Muscle layer of duodenum (tissue), 2 donors: Measurements from ENCODE around the gene EXOC1.
"Not testable (repeated sequence)": the region's sequence is repeated elsewhere in the genome, so short reads cannot be mapped to it uniquely, and the experiment has no call there.

ENCODE experiments used
- H3K27ac ChIP-seq: one replicate; pipeline ENCODE4 v1.7.0; 2013; ENCODE audit warnings: mild to moderate bottlenecking, low read length
- H3K27me3 ChIP-seq: one replicate; pipeline ENCODE4 v1.7.0; 2013; ENCODE audit warnings: low read depth, mild to moderate bottlenecking, control low read depth, low read length
- H3K36me3 ChIP-seq, 2 donors: one replicate each; pipeline ENCODE4 v1.7.0; 2013; ENCODE audit warnings: low read length in 2 of 2, control low read depth in 1 of 2, mild to moderate bottlenecking in 1 of 2; ENCODE audit not compliant: insufficient read depth in 2 of 2, control insufficient read depth in 1 of 2
- H3K4me1 ChIP-seq, 2 donors: one replicate each; pipeline ENCODE4 v1.7.0; 2013; ENCODE audit warnings: low read length in 2 of 2, mild to moderate bottlenecking in 2 of 2, control low read depth in 1 of 2, moderate library complexity in 1 of 2; ENCODE audit not compliant: insufficient read depth in 2 of 2, control insufficient read depth in 1 of 2
- H3K4me3 ChIP-seq, 2 donors: one replicate each; pipeline ENCODE4 v1.7.0; 2013; ENCODE audit warnings: low read length in 2 of 2, low read depth in 1 of 2, mild to moderate bottlenecking in 1 of 2
- H3K9me3 ChIP-seq, 2 donors: one replicate each; pipeline ENCODE4 v1.7.0; 2013; ENCODE audit warnings: low read length in 2 of 2, control low read depth in 1 of 2, mild to moderate bottlenecking in 1 of 2; ENCODE audit not compliant: control insufficient read depth in 1 of 2
- donor health status: healthy.

The EXOC1 gene

DNA sequence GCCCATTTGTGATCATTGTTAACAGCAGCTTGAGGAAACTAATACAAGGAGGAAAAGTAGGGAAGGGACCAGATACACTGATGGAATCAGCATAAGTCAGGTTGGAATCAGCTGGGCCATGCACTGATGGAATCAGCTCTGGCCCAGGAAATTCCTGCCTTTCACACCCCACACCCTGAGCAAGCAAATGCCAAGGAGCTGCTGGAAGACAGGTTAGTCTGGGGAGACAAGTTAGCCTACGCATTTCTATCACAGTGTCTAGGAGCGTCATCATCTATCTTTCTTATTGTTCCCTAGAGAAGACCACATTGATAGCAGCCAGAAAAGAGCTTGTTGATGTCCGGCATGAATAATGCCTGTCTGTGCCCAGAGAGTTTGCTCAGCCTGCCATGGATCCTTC, 79.1 kb downstream of the EXOC1 start:
- H3K9me3 ChIP-seq: peaks cover 0 to 5% of the 10 kb centered on the region in 2 donors
- no peaks in the 10 kb centered on the region for H3K27me3 ChIP-seq

GRCh38 chr4:55933611-55934010, 80.2 kb downstream of the EXOC1 start:
- Histone ChIP-seq H3K36me3 (no peaks in the 10 kb centered on the region), H3K4me3 (no peak overlapping the region), H3K4me1 (no peaks in the 10 kb centered on the region), H3K9me3 (peaks cover 0 to 8% of the 10 kb centered on the region in 2 donors), H3K27me3 (no peaks in the 10 kb centered on the region), H3K27ac (no peak overlapping the region)

More for the DNA sequence above, 79.1 kb downstream of the EXOC1 start:
- Histone ChIP-seq H3K27ac (no peak overlapping the region), H3K4me1 (no peaks in the 10 kb centered on the region), H3K36me3 (no peaks in the 10 kb centered on the region), H3K4me3 (no peak overlapping the region)

DNA sequence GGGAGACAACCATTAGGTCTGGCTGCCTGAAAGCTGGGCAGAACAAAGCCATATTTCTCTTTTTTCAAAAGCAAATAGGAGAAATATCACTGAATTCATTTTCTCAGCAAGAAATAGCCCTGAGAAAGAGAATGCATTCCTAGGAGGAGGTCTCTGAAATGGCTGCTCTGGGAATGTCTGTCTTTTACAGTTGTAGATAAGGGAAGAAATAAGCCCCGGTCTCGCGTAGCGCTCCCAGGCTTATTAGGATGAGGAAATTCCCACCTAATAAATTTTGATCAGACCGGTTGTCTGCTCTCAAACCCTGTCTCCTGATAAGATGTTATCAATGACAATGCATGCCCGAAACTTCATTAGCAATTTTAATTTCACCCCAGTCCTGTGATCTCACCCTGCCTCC, 82.5 kb downstream of the EXOC1 start:
- H3K27me3 ChIP-seq, H3K27ac ChIP-seq, H3K9me3 ChIP-seq, H3K4me1 ChIP-seq, H3K4me3 ChIP-seq, H3K36me3 ChIP-seq: not testable (repeated sequence)

DNA sequence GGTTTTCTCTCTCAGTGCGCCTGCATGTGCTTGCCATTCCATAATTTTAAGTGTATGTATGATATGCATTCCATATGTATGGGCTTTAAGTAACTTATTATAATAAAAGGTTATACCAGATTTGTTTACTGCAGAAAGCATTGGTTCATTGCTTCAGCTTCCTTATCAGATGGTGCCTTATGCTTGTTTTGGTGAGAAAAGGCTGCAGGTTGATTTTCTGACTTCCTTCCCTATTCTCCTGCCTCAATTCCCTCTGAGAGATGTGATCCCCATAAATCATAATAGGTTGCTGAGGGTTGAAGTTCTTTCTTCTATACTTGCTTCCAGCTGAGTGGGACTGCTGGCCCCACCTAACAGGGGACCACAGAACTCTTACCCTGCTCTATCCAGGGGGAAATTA, 85.0 kb downstream of the EXOC1 start:
- Histone ChIP-seq H3K4me3 (no peak overlapping the region), H3K36me3 (no peaks in the 10 kb centered on the region), H3K27me3 (no peaks in the 10 kb centered on the region), H3K4me1 (no peaks in the 10 kb centered on the region), H3K9me3 (peaks cover 0 to 8% of the 10 kb centered on the region in 2 donors), H3K27ac (no peak overlapping the region)

DNA sequence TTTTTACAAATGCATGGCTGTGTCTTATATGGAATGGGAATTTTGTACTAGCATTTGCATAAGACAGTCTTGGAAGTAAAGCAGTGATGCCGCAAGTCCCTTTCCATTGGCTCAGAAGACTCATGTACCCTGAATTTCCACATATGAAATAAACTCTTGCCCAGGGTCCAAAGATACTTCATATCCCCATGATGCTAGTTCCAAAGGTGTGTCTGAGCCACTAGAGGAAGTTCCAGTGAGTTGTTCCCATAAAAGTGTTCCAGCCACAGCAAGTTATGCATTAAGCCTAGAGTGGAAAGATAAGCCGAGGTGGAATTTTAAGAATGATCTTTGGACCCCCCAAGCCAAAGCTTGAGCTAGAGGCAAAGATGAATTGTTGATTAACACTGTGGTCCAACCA, 86.0 kb downstream of the EXOC1 start:
- Histone ChIP-seq H3K27me3 (no peaks in the 10 kb centered on the region), H3K27ac (no peak overlapping the region)

DNA sequence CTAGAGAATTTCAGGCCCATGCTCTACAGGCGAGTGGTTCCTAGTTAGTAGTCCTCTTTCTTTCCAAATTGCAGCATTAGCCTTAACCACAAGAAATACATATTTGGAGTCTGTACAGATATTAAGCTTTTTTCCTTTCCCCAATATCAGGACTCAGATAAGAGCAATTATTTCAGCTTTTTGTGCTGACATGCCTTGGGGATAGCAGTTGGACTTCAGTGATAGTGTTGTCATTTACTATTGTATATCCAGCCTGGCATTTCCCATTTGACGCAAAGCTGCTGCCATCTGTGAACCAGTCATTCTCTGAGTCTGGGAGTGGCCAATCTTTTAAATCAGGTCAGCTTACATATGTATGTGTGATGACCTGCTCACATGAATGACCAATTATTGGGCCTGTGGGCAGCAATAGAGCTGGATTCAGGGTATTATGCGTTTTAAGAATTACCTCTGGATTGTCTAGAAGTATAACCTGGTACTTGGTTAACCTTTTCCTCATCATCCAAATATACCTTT, 88.5 kb downstream of the EXOC1 start:
- H3K9me3 ChIP-seq: peaks cover 0 to 8% of the 10 kb centered on the region in 2 donors
- no peaks in the 10 kb centered on the region for H3K36me3 ChIP-seq
- H3K4me1 ChIP-seq: no peaks in the 10 kb centered on the region
- H3K27me3 ChIP-seq: no peaks in the 10 kb centered on the region
- H3K27ac ChIP-seq: no peak overlapping the region
- H3K4me3 ChIP-seq: no peak overlapping the region

More for the DNA sequence above, 86.0 kb downstream of the EXOC1 start:
- no peaks in the 10 kb centered on the region for H3K36me3 ChIP-seq
- H3K9me3 ChIP-seq: peaks cover 0 to 8% of the 10 kb centered on the region in 2 donors
- H3K4me1 ChIP-seq: no peaks in the 10 kb centered on the region
- H3K4me3 ChIP-seq: no peak overlapping the region

DNA sequence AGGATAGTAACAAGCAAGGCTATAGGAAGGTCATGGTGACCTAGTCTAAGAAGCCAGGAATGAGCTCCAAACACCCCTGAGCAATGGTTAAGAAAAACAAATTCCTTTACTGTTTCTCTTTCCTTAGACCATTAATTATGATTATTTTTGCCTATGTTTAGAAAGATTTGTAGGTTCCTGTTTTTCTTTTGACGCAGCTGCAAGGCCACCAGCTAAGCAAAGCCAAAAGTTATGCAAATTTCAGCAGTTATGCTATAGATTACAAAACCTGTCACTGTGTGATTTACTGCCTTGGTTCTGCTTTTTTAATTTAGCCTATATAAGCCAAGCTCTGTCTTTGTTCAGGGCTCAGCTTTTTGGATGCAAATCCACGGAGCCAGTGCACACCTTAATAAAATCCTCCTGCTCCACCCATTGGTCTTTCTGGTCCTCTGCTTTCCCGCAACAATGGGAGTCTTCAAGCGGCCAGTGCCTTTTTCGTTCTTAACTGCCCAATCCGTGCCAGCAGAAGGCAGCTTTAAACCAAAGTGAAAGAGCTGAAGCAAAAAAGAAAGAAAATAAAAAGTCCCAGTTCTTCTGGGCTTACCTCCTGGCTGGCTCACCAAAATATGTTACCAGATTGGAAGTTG, 93.9 kb downstream of the EXOC1 start:
- peaks cover 0 to 4% of the 10 kb centered on the region in 2 donors for H3K36me3 ChIP-seq
- peak overlapping the region; percentile 69 to 89 for H3K4me3 ChIP-seq
- no peaks in the 10 kb centered on the region for H3K9me3 ChIP-seq
- peak overlapping the region; percentile 87 for H3K27ac ChIP-seq
- peaks cover 11 to 19% of the 10 kb centered on the region in 2 donors for H3K4me1 ChIP-seq
- no peaks in the 10 kb centered on the region for H3K27me3 ChIP-seq

DNA sequence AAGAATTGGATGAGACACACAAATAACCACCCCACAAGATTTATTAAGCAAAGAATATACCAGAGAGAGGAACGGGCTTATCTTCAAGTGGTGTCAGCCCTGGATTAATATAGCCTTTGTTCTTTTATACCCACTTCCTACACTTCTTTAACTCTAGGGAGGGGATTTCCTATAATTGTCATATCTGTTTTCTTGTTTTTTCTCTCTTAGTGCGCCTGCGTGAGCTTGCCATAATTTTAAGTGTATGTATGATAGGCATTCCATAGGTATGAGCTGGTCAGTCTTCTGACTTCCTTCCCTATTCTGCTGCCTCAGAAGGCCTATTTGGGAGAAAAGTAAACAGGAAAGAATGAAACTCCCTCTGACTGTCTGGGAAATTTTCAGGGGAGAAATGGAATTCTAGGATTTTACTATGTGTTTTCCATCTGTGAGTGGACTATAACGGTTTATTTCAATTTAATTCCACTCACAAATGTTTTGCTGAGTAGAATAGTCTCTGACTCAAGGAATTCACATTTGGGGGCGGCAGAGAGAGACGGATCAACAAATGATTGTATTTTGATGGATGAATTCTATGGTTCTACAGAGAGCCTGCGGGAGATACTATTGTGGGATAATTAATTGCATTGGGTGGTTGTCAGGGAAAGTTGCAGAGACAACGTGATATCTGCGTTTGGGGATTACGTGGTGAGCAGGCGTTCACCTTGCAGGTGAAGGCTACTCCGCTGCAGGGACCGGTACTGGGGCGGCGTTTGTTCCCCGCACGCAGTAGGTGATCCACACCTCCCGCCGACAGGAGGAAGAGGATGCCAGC, 94.7 kb downstream of the EXOC1 start:
- H3K27me3 ChIP-seq: no peaks in the 10 kb centered on the region
- H3K4me3 ChIP-seq: peak overlapping the region; percentile 69 to 89
- H3K27ac ChIP-seq: peak overlapping the region; percentile 87
- H3K4me1 ChIP-seq: peaks cover 11 to 19% of the 10 kb centered on the region in 2 donors
- no peaks in the 10 kb centered on the region for H3K9me3 ChIP-seq
- H3K36me3 ChIP-seq: peaks cover 0 to 5% of the 10 kb centered on the region in 2 donors

- H3K27me3 ChIP-seq: no peaks in the 10 kb centered on the region
- H3K27ac ChIP-seq: peak within 1 kb of the TSS; percentile 87
- peak within 1 kb of the TSS; percentile 69 to 89 for H3K4me3 ChIP-seq
- peaks cover 11 to 19% of the 10 kb centered on the region in 2 donors for H3K4me1 ChIP-seq
- H3K9me3 ChIP-seq: no peaks in the 10 kb centered on the region
- peaks cover 0 to 7% of the 10 kb centered on the region in 2 donors for H3K36me3 ChIP-seq
These were observed 95.5 kb downstream of the EXOC1 start, which contains the start of gene CEP135 for GRCh38 chr4:55948726-55949481. Gene CEP135 (plus strand): TSS chr4:55948945. CDS start chr4:55952131, 3,186 bp downstream.

GRCh38 chr4:55949482-55949802, 96.0 kb downstream of the EXOC1 start:
- Histone ChIP-seq H3K27me3 (no peaks in the 10 kb centered on the region), H3K27ac (peak overlapping the region; percentile 82), H3K4me3 (peak overlapping the region; percentile 69 to 89), H3K9me3 (no peaks in the 10 kb centered on the region), H3K4me1 (peaks cover 11 to 19% of the 10 kb centered on the region in 2 donors), H3K36me3 (peaks cover 0 to 7% of the 10 kb centered on the region in 2 donors)
